GM23338 (cell line): ENCODE results near the gene NETO2. TPM values are rescaled to one million over a fixed set of nuclear protein-coding genes. Genes with fewer than 3 reads are reported as not detected.
"Not testable (repeated sequence)": the region's sequence is repeated elsewhere in the genome, so short reads cannot be mapped to it uniquely, and the experiment has no call there.

ENCODE experiments used
- ATAC-seq: fragments of 200-7000 bp; cut with Tn5 transposase; 3 replicates; pipeline ENCODE4 v1.9.1; 2020
- DNase-seq: peaks from one replicate; pipeline ENCODE4 v3.0.0-alpha.2; 2015; ENCODE audit warnings: low spot score
- H2AFZ ChIP-seq: fragments of 200-600 bp; sonication (generic); 2 replicates; pipeline ENCODE4 v1.8.0; 2016; ENCODE audit warnings: antibody characterized with exemption, mild to moderate bottlenecking, moderate library complexity
- H3F3A ChIP-seq: fragments of 200-600 bp; sonication (generic); replicated peaks from 2 replicates; pipeline ENCODE4 v1.8.0; 2017; ENCODE audit warnings: antibody characterized with exemption, mixed run types, low read depth
- H3K27ac ChIP-seq: fragments of 200-600 bp; sonication (generic); 2 replicates; pipeline ENCODE4 v1.6.1; 2016; ENCODE audit warnings: low read depth
- H3K27me3 ChIP-seq: fragments of 200-600 bp; sonication (generic); 2 replicates; pipeline ENCODE4 v1.8.0; 2016; ENCODE audit warnings: mild to moderate bottlenecking, mixed run types, moderate library complexity; ENCODE audit not compliant: insufficient read depth
- H3K36me3 ChIP-seq: fragments of 200-600 bp; sonication (generic); 2 replicates; pipeline ENCODE4 v1.8.0; 2016; ENCODE audit warnings: mild to moderate bottlenecking; ENCODE audit not compliant: insufficient read depth
- H3K4me1 ChIP-seq: fragments of 200-600 bp; sonication (generic); 2 replicates; pipeline ENCODE4 v1.8.0; 2016; ENCODE audit warnings: mild to moderate bottlenecking, moderate library complexity; ENCODE audit not compliant: insufficient read depth
- H3K4me2 ChIP-seq: fragments of 200-600 bp; sonication (generic); 2 replicates; pipeline ENCODE4 v1.7.1; 2017; ENCODE audit warnings: mixed run types
- H3K4me3 ChIP-seq: fragments of 200-600 bp; sonication (generic); 2 replicates; pipeline ENCODE4 v1.6.1; 2016; ENCODE audit warnings: mixed run types
- H3K79me2 ChIP-seq: fragments of 200-600 bp; sonication (generic); replicated peaks from 2 replicates; pipeline ENCODE4 v1.8.0; 2017; ENCODE audit warnings: mild to moderate bottlenecking; ENCODE audit not compliant: insufficient read depth
- H3K9me2 ChIP-seq: fragments of 200-600 bp; sonication (generic); 2 replicates; pipeline ENCODE4 v1.8.0; 2017; ENCODE audit not compliant: insufficient read depth
- H4K20me1 ChIP-seq: fragments of 200-600 bp; sonication (generic); replicated peaks from 2 replicates; pipeline ENCODE4 v1.8.0; 2017; ENCODE audit warnings: mild to moderate bottlenecking; ENCODE audit not compliant: insufficient read depth
- H3K27ac Mint-ChIP-seq: 2 replicates; pipeline ENCODE4 v1.8.0; 2020; ENCODE audit warnings: inconsistent platforms, mild to moderate bottlenecking, moderate library complexity, mixed read lengths
- H3K27me3 Mint-ChIP-seq: 3 replicates; pipeline ENCODE4 v1.8.0; 2022; ENCODE audit warnings: low read depth, mild to moderate bottlenecking, moderate library complexity, mixed read lengths, inconsistent platforms; ENCODE audit not compliant: insufficient read depth, poor library complexity
- H3K36me3 Mint-ChIP-seq: 3 replicates; pipeline ENCODE4 v1.8.0; 2021; ENCODE audit warnings: low read depth, mild to moderate bottlenecking, inconsistent platforms, moderate library complexity, mixed read lengths
- H3K4me1 Mint-ChIP-seq: 3 replicates; pipeline ENCODE4 v1.8.0; 2020; ENCODE audit warnings: mild to moderate bottlenecking, inconsistent platforms, mixed read lengths
- H3K4me3 Mint-ChIP-seq: 3 replicates; pipeline ENCODE4 v1.8.0; 2021; ENCODE audit warnings: moderate library complexity, mild to moderate bottlenecking, inconsistent platforms, mixed read lengths
- H3K9me3 Mint-ChIP-seq: 3 replicates; pipeline ENCODE4 v1.8.0; 2020; ENCODE audit warnings: moderate library complexity, mild to moderate bottlenecking, inconsistent platforms, mixed read lengths
- CTCF ChIP-seq, 2 experiments: fragments of 200-600 bp in 1 of 2; sonication (generic) in 1 of 2; conservative IDR thresholded peaks; 2 replicates each; pipeline versions ENCODE4 v1.5.1 to v1.6.1; 2016 to 2017; ENCODE audit warnings: antibody characterized with exemption in 2 of 2, low read depth in 2 of 2, mild to moderate bottlenecking in 2 of 2, moderate library complexity in 1 of 2
- EZH2 ChIP-seq: fragments of 200-600 bp; sonication (generic); IDR thresholded peaks from one replicate; pipeline ENCODE4 v1.8.0; 2017; ENCODE audit warnings: antibody characterized with exemption, mild to moderate bottlenecking, low read depth; ENCODE audit not compliant: unreplicated experiment
- JUNB ChIP-seq: IDR thresholded peaks from one replicate; pipeline ENCODE4 v1.6.1; 2016; ENCODE audit warnings: antibody characterized with exemption; ENCODE audit not compliant: unreplicated experiment
- NANOG ChIP-seq: IDR thresholded peaks from 2 replicates; pipeline ENCODE4 v1.6.1; 2016; ENCODE audit warnings: antibody characterized with exemption, borderline replicate concordance
- POLR2AphosphoS5 ChIP-seq: IDR thresholded peaks from 2 replicates; pipeline ENCODE4 v1.6.1; 2016; ENCODE audit warnings: antibody characterized with exemption, low read depth
- REST ChIP-seq: IDR thresholded peaks from one replicate; pipeline ENCODE4 v1.6.1; 2018; ENCODE audit warnings: antibody characterized with exemption; ENCODE audit not compliant: unreplicated experiment
- STAT1 ChIP-seq: IDR thresholded peaks from one replicate; pipeline ENCODE4 v1.6.1; 2016; ENCODE audit warnings: antibody characterized with exemption; ENCODE audit not compliant: unreplicated experiment
- ZNF114 ChIP-seq: fragments of 250-450 bp; sonication (Bioruptor Pico); IDR thresholded peaks from 2 replicates; pipeline ENCODE4 v1.5.0; 2020; ENCODE audit warnings: mild to moderate bottlenecking, moderate library complexity
- ZNF331 ChIP-seq: fragments of 250-450 bp; sonication (Bioruptor Pico); IDR thresholded peaks from 2 replicates; pipeline ENCODE4 v1.5.0; 2020; ENCODE audit warnings: low read depth, mild to moderate bottlenecking, moderate library complexity
- ZNF462 ChIP-seq: fragments of 250-450 bp; sonication (Bioruptor Pico); IDR thresholded peaks from 2 replicates; pipeline ENCODE4 v1.5.0; 2020; ENCODE audit warnings: mild to moderate bottlenecking, moderate library complexity
- polyA plus RNA-seq: library from polyadenylated mRNA; unstranded; fragments of >200 nt; fragmentation: Nextera tagmentation; extraction: Ambion mirVana; gene quantifications from 2 replicates; pipeline ENCODE4 v1.2.1, GENCODE V29; 2016
- total RNA-seq: library from RNA; depleted of rRNA; stranded (reverse); fragments of >200 nt; shearing (Covaris generic); gene quantifications from 2 replicates; pipeline ENCODE4 v1.2.3, GENCODE V29; 2014

The NETO2 gene
- total and polyA plus RNA-seq, 2 experiments from 2014 or later, result 6.6 to 10.6 TPM

- H3K4me1 ChIP-seq, H3K4me3 ChIP-seq, H3K27ac ChIP-seq, H2AFZ ChIP-seq, H3K27ac Mint-ChIP-seq, H3K36me3 Mint-ChIP-seq, H3K4me2 ChIP-seq, H3K4me3 Mint-ChIP-seq, H4K20me1 ChIP-seq, H3K9me2 ChIP-seq, H3K36me3 ChIP-seq, ATAC-seq, H3K9me3 Mint-ChIP-seq, H3F3A ChIP-seq, DNase-seq: not testable (repeated sequence)
- peaks cover 20% of the 10 kb centered on the region; the same call in 2 of the 3 replicates for H3K4me1 Mint-ChIP-seq
- H3K27me3 ChIP-seq, result peaks cover 12% of the 10 kb centered on the region
- H3K27me3 Mint-ChIP-seq, result peaks cover 10% of the 10 kb centered on the region
- peaks cover 60% of the 10 kb centered on the region for H3K79me2 ChIP-seq
Measured at GRCh38 chr16:47137925-47138324, 5.8 kb downstream of the NETO2 start.

GRCh38 chr16:47136099-47136842 is 7.5 kb downstream of the NETO2 start:
- Histone ChIP-seq H3K79me2 (peaks cover 59% of the 10 kb centered on the region), H3K9me2 (no peaks in the 10 kb centered on the region), H3K27ac (no peak overlapping the region), H3K36me3 (no peaks in the 10 kb centered on the region), H3F3A (no peaks in the 10 kb centered on the region), H4K20me1 (no peaks in the 10 kb centered on the region), H3K4me1 (no peaks in the 10 kb centered on the region), H3K4me2 (no peak overlapping the region), H2AFZ (no peak overlapping the region), H3K27me3 (no peaks in the 10 kb centered on the region), H3K4me3 (no peak overlapping the region)
- no peaks in the 10 kb centered on the region for H3K36me3 Mint-ChIP-seq
- peaks cover 11% of the 10 kb centered on the region; the same call in 2 of the 3 replicates for H3K4me1 Mint-ChIP-seq
- no peak overlapping the region for H3K27ac Mint-ChIP-seq
- no peak for DNase-seq
- ATAC-seq, result no peak
- H3K9me3 Mint-ChIP-seq, result no peaks in the 10 kb centered on the region; the same call in 2 of the 3 replicates
- H3K27me3 Mint-ChIP-seq, result no peaks in the 10 kb centered on the region
- no peak overlapping the region for H3K4me3 Mint-ChIP-seq
- TF ChIP-seq ZNF462 (CRISPR knock-in tag), result no peak
- no peak for TF ChIP-seq JUNB
- TF ChIP-seq EZH2, result no peak
- TF ChIP-seq POLR2AphosphoS5, result no peak
- no peak for TF ChIP-seq NANOG
- no peak for TF ChIP-seq CTCF (conservative IDR thresholded peaks at IDR 0.05; ENCODE audit: low read depth in 2 of 2)
- TF ChIP-seq ZNF331 (CRISPR knock-in tag), result no peak
- TF ChIP-seq REST, result no peak
- no peak for TF ChIP-seq STAT1
- TF ChIP-seq ZNF114 (CRISPR knock-in tag), result no peak
